ENCODE measurements around the gene SLC22A3.
"Not testable (repeated sequence)": the region's sequence is repeated elsewhere in the genome, so short reads cannot be mapped to it uniquely, and the experiment has no call there.

SLC22A3 gene, protein sequence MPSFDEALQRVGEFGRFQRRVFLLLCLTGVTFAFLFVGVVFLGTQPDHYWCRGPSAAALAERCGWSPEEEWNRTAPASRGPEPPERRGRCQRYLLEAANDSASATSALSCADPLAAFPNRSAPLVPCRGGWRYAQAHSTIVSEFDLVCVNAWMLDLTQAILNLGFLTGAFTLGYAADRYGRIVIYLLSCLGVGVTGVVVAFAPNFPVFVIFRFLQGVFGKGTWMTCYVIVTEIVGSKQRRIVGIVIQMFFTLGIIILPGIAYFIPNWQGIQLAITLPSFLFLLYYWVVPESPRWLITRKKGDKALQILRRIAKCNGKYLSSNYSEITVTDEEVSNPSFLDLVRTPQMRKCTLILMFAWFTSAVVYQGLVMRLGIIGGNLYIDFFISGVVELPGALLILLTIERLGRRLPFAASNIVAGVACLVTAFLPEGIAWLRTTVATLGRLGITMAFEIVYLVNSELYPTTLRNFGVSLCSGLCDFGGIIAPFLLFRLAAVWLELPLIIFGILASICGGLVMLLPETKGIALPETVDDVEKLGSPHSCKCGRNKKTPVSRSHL

DNA sequence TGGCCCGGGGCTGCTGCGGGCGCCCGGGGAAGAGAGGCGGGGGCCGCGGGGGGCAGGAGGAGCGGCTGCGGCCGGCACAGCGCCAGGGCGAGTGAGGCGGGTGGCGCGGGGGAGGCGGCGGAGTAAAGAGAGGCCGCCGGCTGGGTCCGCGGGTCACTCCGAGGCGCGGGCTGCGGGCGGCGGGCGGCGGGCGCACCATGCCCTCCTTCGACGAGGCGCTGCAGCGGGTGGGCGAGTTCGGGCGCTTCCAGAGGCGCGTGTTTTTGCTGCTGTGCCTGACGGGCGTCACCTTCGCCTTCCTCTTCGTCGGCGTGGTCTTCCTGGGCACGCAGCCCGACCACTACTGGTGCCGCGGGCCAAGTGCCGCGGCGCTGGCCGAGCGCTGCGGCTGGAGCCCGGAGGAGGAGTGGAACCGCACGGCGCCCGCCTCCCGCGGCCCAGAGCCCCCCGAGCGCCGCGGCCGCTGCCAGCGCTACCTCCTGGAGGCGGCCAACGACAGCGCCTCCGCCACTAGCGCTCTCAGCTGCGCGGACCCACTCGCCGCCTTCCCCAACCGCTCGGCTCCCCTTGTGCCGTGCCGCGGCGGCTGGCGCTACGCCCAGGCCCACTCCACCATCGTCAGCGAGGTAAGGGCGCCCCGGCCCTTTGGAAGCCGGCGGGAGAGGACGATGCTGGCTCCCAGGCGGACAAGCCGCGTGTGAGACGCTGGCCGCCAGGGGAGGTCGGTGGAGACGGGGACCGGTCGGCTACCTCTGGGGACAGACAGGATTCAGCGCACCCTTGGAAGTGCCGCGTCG, at the start of gene SLC22A3:
Gene SLC22A3 (plus strand): TSS at position 156 of the 797 bp plus-strand sequence. CDS start 42 bp downstream, at position 198.
- no peak for DNase-seq (ENCODE audit: low read depth in 2 of 2)

DNA sequence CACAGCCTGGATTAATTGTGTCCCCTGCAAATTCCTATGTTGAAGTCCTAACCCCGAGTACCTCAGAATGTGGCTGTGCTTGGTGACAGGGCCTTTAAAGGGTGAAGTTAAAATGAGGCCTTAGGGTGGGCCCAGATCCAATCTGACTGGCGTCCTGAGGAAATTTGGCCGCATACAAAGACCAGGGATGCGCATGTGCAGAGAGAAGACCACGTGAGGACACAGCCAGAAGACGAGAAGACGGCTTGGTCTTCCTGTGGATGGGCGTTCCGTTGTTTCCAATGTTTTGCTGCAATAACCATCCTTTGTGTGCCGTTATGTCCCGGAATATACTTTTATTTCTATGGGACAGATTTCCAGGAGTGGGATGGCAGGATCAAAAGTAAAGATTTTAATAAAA, 48.6 kb upstream of the SLC22A3 start:
- DNase-seq (ENCODE audit: low read depth in 2 of 2) = no peak

DNA sequence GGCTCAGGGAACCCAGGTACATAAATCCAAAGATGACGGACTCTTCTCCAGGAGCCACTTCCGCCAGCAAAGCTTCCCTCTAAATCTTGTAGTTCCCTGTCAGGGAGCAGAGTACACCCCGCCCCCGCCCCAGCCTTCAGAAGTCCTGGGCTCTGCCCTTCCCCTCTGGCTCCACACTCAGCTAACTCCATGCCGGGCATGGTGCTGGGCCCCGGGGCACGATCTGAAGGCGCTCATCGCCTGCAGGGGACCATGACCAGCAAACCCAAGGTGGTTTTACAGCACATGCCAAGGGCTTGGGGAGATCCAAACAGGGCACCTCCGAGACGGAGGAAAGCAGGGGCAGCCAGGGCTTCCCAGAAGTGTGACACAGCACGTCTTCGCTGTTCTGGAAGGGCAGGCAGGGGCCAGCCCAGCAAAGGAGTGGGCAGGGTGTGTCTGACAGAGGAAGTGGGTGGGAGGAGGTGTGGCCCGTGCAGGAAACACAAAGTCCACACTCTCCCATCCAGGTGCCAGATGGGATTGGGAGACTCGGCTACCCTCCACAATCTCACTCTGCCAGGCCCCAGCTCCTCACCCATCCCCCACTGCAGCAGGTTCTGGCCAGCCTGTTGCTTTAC, 48.0 kb upstream of the SLC22A3 start:
- no peak for DNase-seq (ENCODE audit: low read depth in 2 of 2)

DNA sequence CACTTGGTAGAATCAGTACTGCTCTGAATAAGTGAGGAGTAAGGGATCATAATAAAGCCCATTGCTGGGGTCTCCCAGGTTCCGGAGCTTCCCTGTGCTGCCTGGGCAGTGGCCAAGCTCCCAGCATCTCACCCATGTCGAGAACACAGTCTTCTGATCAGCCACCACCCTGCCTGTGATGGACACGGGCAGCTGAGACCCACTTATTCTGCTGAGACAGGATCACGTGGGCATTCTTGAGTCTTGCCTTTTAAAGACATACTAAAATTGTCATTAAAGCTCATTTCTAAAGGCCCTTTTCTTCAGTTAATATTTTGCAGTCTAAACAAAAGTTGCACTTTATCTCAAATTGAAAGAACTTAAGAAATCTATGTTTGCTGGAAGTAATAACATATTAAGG, 46.8 kb upstream of the SLC22A3 start:
- no peak for DNase-seq (ENCODE audit: low read depth in 2 of 2)

DNA sequence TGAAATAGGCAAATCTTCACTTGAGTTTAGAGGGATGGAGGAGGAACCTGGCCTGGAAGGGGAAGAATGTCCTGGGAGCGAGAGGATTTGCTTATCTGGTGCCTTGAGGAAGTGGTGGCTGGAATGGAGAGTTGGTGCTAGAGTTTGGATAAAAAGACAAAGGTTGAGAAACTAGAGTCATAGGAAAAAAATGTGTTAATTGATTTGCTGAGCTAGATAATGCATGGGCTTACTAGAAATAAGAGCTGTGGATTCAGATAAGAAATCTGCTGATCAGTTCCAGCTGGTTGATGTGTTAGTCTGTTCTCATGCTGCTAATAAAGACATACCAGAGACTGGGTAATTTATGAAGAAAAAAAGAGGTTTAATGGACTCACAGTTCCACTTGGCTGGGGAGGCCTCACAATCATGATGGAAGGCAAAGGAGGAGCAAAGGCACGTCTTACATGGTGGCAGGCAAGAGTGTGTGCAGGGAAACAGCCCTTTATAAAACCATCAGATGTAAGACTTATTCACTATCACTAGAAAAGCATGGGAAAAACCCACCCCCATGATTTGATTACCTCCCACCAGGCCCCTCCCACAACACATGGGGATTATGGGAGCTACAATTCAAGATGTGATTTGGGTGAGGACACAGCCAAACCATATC, 45.6 kb upstream of the SLC22A3 start:
- DNase-seq (ENCODE audit: low read depth in 2 of 2) = not testable (repeated sequence)

DNA sequence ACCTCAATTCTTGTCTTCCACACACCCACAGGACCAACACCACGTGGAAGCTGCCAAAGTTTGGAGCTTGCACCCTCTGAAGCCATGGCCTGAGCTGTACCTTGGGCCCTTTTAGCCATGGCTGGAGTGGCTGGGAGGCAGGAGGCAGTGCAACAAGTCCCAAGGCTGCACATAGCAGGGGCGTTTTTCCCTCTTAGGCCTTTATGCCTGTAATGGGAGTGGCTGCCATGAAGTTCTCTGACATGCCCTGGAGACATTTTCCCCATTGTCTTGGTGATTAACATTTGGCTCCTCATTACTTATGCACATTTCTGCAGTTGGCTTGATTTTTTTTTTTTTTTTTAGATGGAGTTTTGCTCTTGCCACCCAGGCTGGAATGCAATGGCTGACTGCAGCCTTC, 44.4 kb upstream of the SLC22A3 start:
- no peak for DNase-seq (ENCODE audit: low read depth in 2 of 2)

DNA sequence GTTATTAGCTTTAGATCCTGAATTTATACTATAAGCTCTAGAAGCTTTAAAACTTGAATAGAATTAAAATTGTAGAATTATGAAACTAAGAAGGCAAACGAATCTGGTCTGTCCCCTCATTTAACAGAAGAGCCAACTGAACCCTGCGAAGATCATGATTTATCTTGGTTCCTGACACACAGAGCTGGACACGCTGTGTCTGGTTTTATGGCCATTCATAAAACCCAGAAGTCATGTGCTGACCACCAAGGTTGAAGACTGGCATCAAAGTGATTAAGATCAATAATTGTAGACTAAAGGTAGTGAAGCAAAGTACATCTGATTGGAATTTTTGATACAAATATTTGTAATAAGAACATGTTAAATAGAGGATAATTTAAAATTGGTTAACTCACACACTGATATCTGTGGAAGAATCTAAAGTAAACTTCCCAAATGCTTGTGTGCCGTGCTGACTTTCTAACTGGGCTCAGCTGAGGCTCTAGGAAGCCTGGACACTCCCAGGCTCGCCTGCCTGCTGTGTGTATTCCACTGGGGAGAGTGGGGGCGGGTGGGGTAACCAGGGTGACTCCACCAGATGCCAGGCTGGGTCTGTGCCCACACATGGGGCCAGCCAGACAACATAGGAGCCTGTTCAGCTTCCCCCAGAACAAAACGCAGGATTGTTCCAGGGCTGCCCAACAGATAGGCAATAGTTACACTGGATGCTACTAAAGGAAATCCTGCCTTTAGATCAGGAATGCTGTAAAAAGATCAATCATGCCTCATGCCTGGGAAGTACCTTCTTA, 42.1 kb upstream of the SLC22A3 start:
- DNase-seq (ENCODE audit: low read depth in 2 of 2) = no peak

DNA sequence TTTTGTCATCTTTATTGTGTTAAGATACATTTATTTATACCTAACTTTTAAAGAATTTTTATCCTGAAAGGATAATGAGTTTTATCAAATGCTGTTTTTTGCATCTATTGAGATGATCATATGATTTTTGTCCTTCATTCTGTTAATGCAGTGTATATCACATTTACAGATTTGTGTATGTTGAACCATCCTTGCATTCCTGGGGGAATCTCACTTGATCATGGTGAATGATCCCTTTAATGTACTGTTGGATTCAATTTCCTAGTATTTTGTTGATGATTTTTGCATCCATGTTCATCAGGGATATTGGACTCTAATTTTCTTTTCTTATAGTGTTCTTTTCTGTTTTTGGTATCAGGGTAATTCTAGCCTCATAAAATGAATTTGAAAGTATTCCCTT, 38.5 kb upstream of the SLC22A3 start:
- DNase-seq (ENCODE audit: low read depth in 2 of 2) = no peak

DNA sequence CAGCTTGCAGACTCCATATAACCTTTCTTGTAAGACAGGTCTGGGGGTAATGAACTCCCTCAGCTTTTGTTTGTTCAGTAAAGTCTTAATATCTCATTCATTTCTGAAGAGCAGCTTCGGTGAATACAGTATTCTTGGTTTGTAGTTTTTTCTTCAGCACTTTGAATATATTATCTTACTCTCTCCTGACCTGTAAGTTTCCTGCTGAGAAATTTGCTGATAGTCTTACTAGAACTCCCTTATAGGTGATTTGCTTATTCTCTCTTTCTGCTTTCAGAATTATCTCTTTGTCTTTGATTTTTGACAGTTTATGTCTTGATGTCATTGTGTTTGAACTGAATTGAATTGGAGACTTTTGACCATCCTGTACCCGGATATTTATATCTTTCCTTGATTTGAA, 35.3 kb upstream of the SLC22A3 start:
- DNase-seq (ENCODE audit: low read depth in 2 of 2) = no peak

DNA sequence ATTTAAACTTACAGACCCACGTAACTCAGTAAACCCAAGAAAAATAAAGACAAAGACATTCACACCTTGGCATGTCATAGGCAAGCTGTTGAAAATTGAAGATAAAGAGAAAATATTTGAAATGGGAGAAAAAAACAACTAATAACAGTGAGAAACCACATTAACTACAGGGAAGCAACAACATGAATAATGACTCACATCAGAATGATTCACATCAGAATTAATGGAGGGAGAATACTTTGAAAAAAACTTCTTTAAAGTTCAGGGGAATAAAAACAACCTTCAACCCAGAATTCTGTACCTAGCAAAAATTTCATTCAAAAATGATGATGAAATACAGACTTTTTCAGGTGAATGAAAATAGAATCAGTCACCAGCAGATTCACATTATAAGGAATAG, 32.9 kb upstream of the SLC22A3 start:
- no peak for DNase-seq (ENCODE audit: low read depth in 2 of 2)

DNA sequence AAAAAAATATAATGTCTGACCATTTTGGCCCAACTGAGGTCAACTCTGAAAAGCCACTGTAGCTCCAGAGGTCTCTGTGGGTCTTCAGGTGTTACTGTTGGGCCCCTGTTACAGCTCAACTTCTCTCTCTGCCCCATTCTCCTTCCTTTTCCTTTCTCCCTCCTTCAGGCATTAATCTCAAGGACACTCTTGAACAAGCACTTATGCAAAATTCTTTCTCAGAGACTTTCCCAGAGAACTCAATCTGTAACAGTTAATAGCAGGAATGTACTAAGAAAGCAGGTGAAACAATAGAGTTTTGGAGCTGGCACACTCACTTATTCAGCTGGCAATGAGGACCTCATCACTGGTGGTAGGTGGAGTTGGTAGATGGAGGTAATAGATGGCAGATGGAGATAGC, 31.9 kb upstream of the SLC22A3 start:
- no peak for DNase-seq (ENCODE audit: low read depth in 2 of 2)

DNA sequence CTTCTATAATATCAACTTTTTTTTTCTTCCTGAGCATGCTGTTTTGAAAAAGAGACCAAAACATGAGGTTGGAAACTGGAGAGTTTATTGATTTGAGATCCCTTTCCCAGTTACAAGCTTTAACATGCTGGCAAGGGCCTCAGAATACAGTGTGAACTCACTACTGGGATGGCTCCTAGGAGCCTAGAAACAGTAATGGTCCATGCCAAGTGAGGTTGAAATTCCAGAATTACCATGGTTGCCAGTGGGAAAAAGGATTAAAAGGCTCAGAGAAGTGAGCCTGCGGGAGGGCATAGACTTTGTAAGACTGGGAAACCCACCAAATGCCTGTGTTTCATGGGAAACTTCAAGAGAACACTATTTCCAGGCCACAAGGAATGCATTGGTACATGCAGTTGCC, 28.9 kb upstream of the SLC22A3 start:
- no peak for DNase-seq (ENCODE audit: low read depth in 2 of 2)

DNA sequence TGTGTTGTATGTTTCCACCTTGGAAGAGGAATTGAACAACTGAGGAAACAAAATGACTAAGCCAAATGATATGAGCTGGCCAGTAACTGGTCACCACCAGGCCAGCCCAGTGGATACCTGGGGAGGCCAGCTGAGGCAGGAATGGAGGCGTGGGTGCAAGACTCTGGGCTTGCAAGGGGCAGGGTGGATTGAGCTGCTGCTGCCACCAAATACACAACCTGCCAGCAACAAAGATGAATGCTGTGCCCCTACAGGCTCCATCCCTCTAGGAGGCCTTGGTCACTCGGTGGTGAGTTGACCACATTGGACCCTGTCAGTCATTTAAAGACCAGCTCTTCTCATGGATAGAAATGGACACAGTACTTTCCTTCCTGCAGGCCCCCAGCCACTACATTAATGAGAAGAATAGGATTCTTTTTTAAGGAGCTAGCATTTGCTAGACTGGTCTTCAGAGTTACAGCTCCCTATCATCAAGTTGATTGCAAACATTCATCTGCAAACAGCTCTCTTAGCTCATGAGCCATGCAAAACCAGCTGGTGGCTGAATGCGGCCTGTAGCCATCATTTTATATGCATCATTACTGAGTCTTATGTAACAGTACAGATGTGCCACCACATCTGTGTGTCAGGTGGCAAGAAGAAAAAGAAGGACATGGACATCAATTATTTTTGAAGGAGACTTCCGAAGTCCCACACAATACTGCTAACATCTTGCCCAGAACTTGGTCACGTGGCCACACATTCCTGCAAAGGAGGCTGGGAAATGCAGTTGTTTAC, 26.3 kb upstream of the SLC22A3 start:
- DNase-seq (ENCODE audit: low read depth in 2 of 2) = no peak

DNA sequence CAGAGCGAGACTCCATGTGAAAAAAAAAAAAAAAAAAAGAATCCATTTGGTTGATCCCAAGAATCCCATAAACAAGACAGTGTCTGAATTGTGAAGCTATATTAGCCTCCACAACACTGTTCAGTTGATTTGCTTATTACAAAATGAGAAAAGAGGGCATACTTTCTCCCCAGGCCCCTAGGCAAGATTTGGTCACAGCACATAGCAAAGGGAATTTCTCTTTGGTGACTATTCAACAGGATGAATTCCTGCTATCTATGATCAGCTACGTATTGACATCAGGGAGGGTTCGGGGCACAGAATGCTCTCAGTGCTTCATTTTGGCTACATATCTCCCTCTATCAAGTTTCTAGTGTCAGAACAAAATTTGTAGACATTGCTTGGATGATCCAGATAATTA, 20.2 kb upstream of the SLC22A3 start:
- DNase-seq (ENCODE audit: low read depth in 2 of 2) = no peak

DNA sequence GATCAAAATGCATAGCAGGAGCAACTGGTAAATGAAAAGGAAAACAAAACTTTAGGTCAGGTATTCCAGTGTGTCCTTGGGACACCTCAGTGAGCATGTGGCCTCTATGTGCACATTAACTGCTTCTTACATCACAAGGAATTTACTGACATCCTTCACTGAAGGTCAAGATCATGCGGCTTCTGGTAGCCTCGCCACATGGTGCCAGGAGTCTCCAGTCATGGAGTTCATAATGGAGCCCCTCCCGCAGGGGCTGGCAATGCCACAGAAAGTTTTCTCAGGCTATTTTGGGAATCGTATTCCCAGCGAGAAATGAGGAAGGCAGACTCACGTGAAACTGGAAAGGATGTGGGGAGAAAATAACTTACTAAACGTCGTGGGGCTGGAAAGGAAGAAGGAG, 19.7 kb upstream of the SLC22A3 start:
- no peak for DNase-seq (ENCODE audit: low read depth in 2 of 2)

DNA sequence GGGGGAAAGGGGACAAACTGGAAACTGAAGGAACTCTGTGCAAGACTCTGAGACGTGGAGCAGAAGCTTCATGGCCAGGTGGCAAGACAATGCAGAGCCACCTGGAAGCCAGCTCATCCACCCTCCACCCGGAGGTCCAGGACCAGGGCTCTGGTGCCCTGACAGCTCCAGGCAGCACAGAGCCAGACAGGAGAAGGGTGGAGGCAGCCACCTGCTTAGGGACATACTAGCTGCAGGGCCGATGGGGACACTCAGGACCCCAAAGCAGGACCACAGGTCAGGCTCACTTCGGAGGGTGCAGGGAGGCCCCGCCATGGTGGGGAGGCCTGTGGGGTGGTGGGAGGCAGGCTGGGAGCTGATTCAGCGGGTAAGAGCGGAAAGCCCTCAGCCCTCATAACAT, 19.0 kb upstream of the SLC22A3 start:
- DNase-seq (ENCODE audit: low read depth in 2 of 2) = no peak

DNA sequence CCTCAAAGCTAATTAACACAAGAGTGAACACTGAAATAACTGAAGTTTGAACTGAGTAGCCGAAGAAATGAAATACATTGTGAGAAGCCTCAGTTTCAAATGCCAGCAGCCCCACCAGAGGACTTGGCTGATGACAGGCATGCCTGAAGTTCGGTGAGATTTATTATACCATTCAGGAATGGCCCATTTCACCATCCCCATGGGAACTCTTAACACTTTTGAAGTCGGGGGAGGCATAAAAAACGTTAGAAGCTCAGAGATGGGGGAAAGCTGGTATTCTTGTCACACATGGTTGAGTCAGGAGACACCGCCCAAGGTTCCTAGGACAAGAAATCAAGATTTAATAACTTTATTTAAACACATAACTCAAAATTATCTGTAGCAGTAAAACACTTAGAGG, 17.6 kb upstream of the SLC22A3 start:
- DNase-seq (ENCODE audit: low read depth in 2 of 2) = no peak

DNA sequence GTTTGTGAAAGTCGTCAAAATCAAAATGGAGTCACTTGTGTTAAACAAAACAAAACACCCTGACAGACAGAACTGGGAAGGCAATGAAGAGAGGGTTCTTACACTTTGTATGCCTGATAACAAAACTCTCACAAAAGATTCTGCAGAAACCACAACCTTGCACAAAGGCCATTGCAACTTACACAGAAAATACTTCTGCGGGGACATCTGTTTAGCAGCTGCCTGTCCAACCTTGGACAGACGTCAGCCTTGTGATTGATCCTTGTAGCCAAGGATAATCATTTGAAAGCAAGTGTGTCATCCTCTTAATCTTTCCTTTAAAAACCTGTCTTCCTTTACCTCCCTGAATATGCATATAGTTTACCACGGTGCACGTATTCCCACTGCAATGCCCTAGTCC, 17.0 kb upstream of the SLC22A3 start:
- DNase-seq (ENCODE audit: low read depth in 2 of 2) = no peak

DNA sequence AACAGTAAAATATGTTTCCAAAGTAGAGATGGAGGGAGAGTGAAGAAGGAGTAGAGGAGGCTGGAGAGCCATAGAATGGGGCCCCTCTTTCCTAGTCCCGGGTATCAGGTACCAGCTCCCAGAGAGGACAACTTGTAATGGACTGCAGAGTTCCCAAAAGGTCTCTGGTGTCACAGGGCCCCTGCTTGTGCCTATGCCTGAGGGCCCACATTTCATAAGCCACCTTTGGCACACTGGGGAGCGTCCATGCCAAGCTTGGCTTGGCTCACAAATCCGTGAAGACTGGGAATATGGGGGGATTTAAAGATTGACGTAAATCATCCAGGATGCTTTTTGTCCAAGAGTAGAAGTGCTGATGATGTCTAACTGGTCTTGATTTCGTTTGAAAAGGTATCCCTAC, 16.4 kb upstream of the SLC22A3 start:
- no peak for DNase-seq (ENCODE audit: low read depth in 2 of 2)

DNA sequence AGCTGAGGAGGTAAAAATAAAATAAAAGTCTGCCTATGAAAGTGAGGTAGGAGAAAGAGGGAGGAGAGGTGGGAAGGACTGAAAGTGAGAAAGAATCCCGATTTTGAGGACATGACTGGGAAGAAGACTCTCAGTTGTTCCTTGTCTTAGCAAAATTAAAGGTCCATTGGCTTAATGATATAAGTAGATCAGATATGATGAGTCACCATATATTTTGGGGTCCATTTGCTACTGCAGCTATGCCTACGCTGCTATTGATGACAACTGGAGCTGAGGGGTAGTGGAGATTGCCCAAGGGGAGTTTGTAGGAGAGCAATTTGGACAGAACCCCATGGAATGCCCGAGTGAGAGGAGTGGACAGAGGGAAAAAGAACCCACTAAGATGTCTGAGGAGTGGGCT, 15.1 kb upstream of the SLC22A3 start:
- DNase-seq (ENCODE audit: low read depth in 2 of 2) = no peak
